H9 (cell line): Measurements from ENCODE around the gene LMX1B. TPM values are rescaled to one million over a fixed set of nuclear protein-coding genes. Genes with fewer than 3 reads are reported as not detected.
A peak's percentile ranks its signal among the peaks of the same experiment; 100 is the strongest.

ENCODE experiments used
- DNase-seq: peaks from one replicate; pipeline ENCODE4 v3.0.0-alpha.2; 2017
- H2AFZ ChIP-seq: one replicate; pipeline ENCODE4 v1.6.1; 2013; ENCODE audit warnings: mild to moderate bottlenecking, low read length, control low read depth, moderate library complexity
- H2AK5ac ChIP-seq: 2 replicates; pipeline ENCODE4 v1.6.1; 2013; ENCODE audit warnings: low read length, control low read depth, mixed read lengths; ENCODE audit not compliant: insufficient read length
- H2BK120ac ChIP-seq: one replicate; pipeline ENCODE4 v1.6.1; 2013; ENCODE audit warnings: low read depth, mild to moderate bottlenecking, low read length, control low read depth, inconsistent platforms; ENCODE audit not compliant: poor library complexity, severe bottlenecking
- H2BK12ac ChIP-seq: 2 replicates; pipeline ENCODE4 v1.6.1; 2013; ENCODE audit warnings: low read length, control low read depth, mixed read lengths, low read depth; ENCODE audit not compliant: insufficient read length
- H2BK15ac ChIP-seq: 2 replicates; pipeline ENCODE4 v1.6.1; 2013; ENCODE audit warnings: low read depth, low read length, control low read depth
- H2BK20ac ChIP-seq: one replicate; pipeline ENCODE4 v1.6.1; 2013; ENCODE audit warnings: low read depth, mild to moderate bottlenecking, low read length, control low read depth, inconsistent platforms; ENCODE audit not compliant: poor library complexity, severe bottlenecking
- H2BK5ac ChIP-seq: 2 replicates; pipeline ENCODE4 v1.6.1; 2013; ENCODE audit warnings: low read length, control low read depth, mixed read lengths; ENCODE audit not compliant: insufficient read length
- H3K14ac ChIP-seq: 2 replicates; pipeline ENCODE4 v1.6.1; 2013; ENCODE audit warnings: low read length, control low read depth; ENCODE audit not compliant: insufficient read depth
- H3K18ac ChIP-seq: 2 replicates; pipeline ENCODE4 v1.6.1; 2013; ENCODE audit warnings: low read depth, mild to moderate bottlenecking, mixed read lengths, low read length, control low read depth; ENCODE audit not compliant: insufficient read length
- H3K23ac ChIP-seq: 2 replicates; pipeline ENCODE4 v1.6.1; 2013; ENCODE audit warnings: low read length, control low read depth, mixed read lengths, low read depth; ENCODE audit not compliant: insufficient read length
- H3K23me2 ChIP-seq: 2 replicates; pipeline ENCODE4 v1.6.1; 2013; ENCODE audit warnings: low read depth, mild to moderate bottlenecking, mixed read lengths, low read length, control low read depth; ENCODE audit not compliant: insufficient read length, poor library complexity, severe bottlenecking
- H3K27ac ChIP-seq: 2 replicates; pipeline ENCODE4 v1.5.1; 2013; ENCODE audit warnings: low read length, control low read depth, mixed read lengths, low read depth; ENCODE audit not compliant: insufficient read length
- H3K27me3 ChIP-seq: 2 replicates; pipeline ENCODE4 v1.6.1; 2013; ENCODE audit warnings: low read length, control low read depth, inconsistent platforms; ENCODE audit not compliant: insufficient read depth
- H3K4ac ChIP-seq: 2 replicates; pipeline ENCODE4 v1.6.1; 2013; ENCODE audit warnings: low read depth, mild to moderate bottlenecking, control low read depth, inconsistent platforms, low read length, moderate library complexity
- H3K4me1 ChIP-seq: 2 replicates; pipeline ENCODE4 v1.6.1; 2013; ENCODE audit warnings: low read length, control low read depth, inconsistent platforms; ENCODE audit not compliant: insufficient read depth
- H3K4me2 ChIP-seq: 2 replicates; pipeline ENCODE4 v1.6.1; 2013; ENCODE audit warnings: low read length, control low read depth, mixed read lengths; ENCODE audit not compliant: insufficient read length, insufficient read depth
- H3K56ac ChIP-seq: 2 replicates; pipeline ENCODE4 v1.6.1; 2013; ENCODE audit warnings: low read depth, mild to moderate bottlenecking, mixed read lengths, low read length, control low read depth; ENCODE audit not compliant: insufficient read length
- H3K79me1 ChIP-seq: 2 replicates; pipeline ENCODE4 v1.6.1; 2013; ENCODE audit warnings: low read depth, mild to moderate bottlenecking, moderate library complexity, low read length, control low read depth, inconsistent platforms; ENCODE audit not compliant: insufficient read depth, poor library complexity, severe bottlenecking
- H3K79me2 ChIP-seq: 2 replicates; pipeline ENCODE4 v1.6.1; 2013; ENCODE audit warnings: low read length, control low read depth, inconsistent platforms; ENCODE audit not compliant: insufficient read depth
- H3K9ac ChIP-seq: 2 replicates; pipeline ENCODE4 v1.6.1; 2013; ENCODE audit warnings: low read length, control low read depth, mixed read lengths; ENCODE audit not compliant: insufficient read length; ENCODE audit errors: extremely low read depth
- H3K9me3 ChIP-seq: one replicate; pipeline ENCODE4 v1.6.1; 2013; ENCODE audit warnings: low read depth, low read length, inconsistent platforms; ENCODE audit not compliant: control insufficient read depth
- H3T11ph ChIP-seq: one replicate; pipeline ENCODE4 v1.6.1; 2013; ENCODE audit warnings: mild to moderate bottlenecking, low read length, control low read depth, inconsistent platforms
- H4K20me1 ChIP-seq: one replicate; pipeline ENCODE4 v1.6.1; 2013; ENCODE audit not compliant: control insufficient read depth, insufficient read length, insufficient read depth
- H4K5ac ChIP-seq: 2 replicates; pipeline ENCODE4 v1.6.1; 2013; ENCODE audit warnings: low read depth, mild to moderate bottlenecking, mixed read lengths, low read length, control low read depth; ENCODE audit not compliant: insufficient read length
- H4K8ac ChIP-seq: replicated peaks from 2 replicates; pipeline ENCODE4 v1.6.1; 2013; ENCODE audit warnings: low read length, control low read depth, mixed read lengths, low read depth; ENCODE audit not compliant: insufficient read length
- H4K91ac ChIP-seq: 2 replicates; pipeline ENCODE4 v1.6.1; 2013; ENCODE audit warnings: low read depth, mild to moderate bottlenecking, moderate library complexity, mixed read lengths, low read length, control low read depth; ENCODE audit not compliant: insufficient read length
- H3K27ac Mint-ChIP-seq, 3 experiments: 2 replicates in 2 of 3; 3 replicates in 1 of 3; pipeline ENCODE4 v1.8.0; 2020 to 2021; ENCODE audit warnings: mixed read lengths in 3 of 3, mild to moderate bottlenecking in 1 of 3, moderate library complexity in 1 of 3
- H3K27me3 Mint-ChIP-seq: 2 replicates; pipeline ENCODE4 v1.8.0; 2021; ENCODE audit warnings: low read depth, mild to moderate bottlenecking, moderate library complexity, mixed read lengths
- H3K36me3 Mint-ChIP-seq, 3 experiments: 2 replicates in 2 of 3; 3 replicates in 1 of 3; pipeline ENCODE4 v1.8.0; 2020 to 2021; ENCODE audit warnings: low read depth in 3 of 3, mixed read lengths in 3 of 3; ENCODE audit not compliant: insufficient read depth in 1 of 3
- H3K4me1 Mint-ChIP-seq, 2 experiments: 2 replicates each; pipeline ENCODE4 v1.8.0; 2020; ENCODE audit warnings: mixed read lengths in 2 of 2
- H3K4me3 Mint-ChIP-seq, 2 experiments: 2 replicates in 1 of 2; 3 replicates in 1 of 2; pipeline ENCODE4 v1.8.0; 2020 to 2021; ENCODE audit warnings: mild to moderate bottlenecking in 2 of 2, mixed read lengths in 2 of 2, moderate library complexity in 1 of 2
- H3K9me3 Mint-ChIP-seq, 2 experiments: 2 replicates in 1 of 2; 3 replicates in 1 of 2; pipeline ENCODE4 v1.8.0; 2020; ENCODE audit warnings: mild to moderate bottlenecking in 2 of 2, mixed read lengths in 2 of 2, moderate library complexity in 1 of 2
- WGBS: extraction: QIAGEN DNeasy Blood & Tissue Kit; methylation state at CpG from one replicate; pipeline ENCODE4 v1.1.7; 2013; ENCODE audit warnings: missing lambda C conversion rate, low lambda C conversion rate, mixed read lengths; ENCODE audit not compliant: insufficient read length; ENCODE audit errors: extremely low coverage; 5-methylcytosine and 5-hydroxymethylcytosine counted together
- total RNA-seq: library from RNA; stranded (reverse); gene quantifications from 2 replicates; pipeline ENCODE4 v1.2.1, GENCODE V29; 2021
- TF ChIP-seq, protein P1 (sequence below): fragments of 200-600 bp; sonication (generic); conservative IDR thresholded peaks from 3 replicates; pipeline ENCODE4 v1.8.0; 2021; ENCODE audit warnings: antibody characterized with exemption, mild to moderate bottlenecking

The LMX1B gene
- total RNA-seq, 1 experiment from 2014 or later = 0.85 TPM

DNA sequence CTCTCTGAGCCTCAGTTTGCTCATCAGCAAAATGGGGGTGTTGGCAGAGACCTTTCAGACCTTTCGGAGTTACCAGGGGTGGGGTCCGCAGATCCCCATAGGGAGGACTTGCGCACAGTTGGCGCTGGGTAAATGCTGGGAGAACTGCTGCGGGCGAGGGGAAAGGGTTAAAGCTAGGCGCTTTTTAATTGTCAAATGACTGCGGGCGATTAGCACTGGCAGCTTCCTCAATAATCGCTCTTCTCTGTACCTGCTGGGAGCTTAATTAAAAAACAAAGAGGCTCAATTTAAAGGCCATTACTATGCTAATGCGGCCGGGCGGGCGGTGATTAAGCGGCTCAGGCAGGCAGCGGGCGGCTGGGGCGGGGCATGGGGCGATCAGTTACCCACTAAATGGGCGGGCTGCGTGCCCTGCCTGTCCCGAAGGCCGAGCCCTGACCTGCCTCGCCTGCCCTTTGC is 63.0 kb downstream of the LMX1B start:
- H2BK120ac ChIP-seq = no peak overlapping the region
- no peak overlapping the region for H2AFZ ChIP-seq
- H3K14ac ChIP-seq = no peak overlapping the region
- H3K9me3 Mint-ChIP-seq = no peaks in the 10 kb centered on the region; a peak in 1 of 5 replicates
- WGBS = no CpG with 5 or more reads among the region's 24 CpGs
- H3K23ac ChIP-seq = no peak overlapping the region
- TF ChIP-seq, protein P1, sequence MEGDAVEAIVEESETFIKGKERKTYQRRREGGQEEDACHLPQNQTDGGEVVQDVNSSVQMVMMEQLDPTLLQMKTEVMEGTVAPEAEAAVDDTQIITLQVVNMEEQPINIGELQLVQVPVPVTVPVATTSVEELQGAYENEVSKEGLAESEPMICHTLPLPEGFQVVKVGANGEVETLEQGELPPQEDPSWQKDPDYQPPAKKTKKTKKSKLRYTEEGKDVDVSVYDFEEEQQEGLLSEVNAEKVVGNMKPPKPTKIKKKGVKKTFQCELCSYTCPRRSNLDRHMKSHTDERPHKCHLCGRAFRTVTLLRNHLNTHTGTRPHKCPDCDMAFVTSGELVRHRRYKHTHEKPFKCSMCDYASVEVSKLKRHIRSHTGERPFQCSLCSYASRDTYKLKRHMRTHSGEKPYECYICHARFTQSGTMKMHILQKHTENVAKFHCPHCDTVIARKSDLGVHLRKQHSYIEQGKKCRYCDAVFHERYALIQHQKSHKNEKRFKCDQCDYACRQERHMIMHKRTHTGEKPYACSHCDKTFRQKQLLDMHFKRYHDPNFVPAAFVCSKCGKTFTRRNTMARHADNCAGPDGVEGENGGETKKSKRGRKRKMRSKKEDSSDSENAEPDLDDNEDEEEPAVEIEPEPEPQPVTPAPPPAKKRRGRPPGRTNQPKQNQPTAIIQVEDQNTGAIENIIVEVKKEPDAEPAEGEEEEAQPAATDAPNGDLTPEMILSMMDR = no peak
- peaks cover 24% of the 10 kb centered on the region; the same call in 1 of the 2 replicates for H3K4me1 ChIP-seq
- no peak overlapping the region for H3K4ac ChIP-seq
- peaks cover 97% of the 10 kb centered on the region for H3K27me3 Mint-ChIP-seq
- no peaks in the 10 kb centered on the region; a peak in 1 of 7 replicates for H3K36me3 Mint-ChIP-seq
- H3K27ac ChIP-seq = no peak overlapping the region
- peaks cover 12% of the 10 kb centered on the region; the same call in 1 of the 2 replicates for H3K27me3 ChIP-seq
- H3T11ph ChIP-seq = no peak overlapping the region
- no peak overlapping the region for H3K56ac ChIP-seq
- H3K79me1 ChIP-seq = no peaks in the 10 kb centered on the region
- no peak overlapping the region for H2BK20ac ChIP-seq
- no peak overlapping the region for H3K18ac ChIP-seq
- H3K27ac Mint-ChIP-seq = no peak overlapping the region
- no peak overlapping the region for H2BK15ac ChIP-seq
- peak; percentile 95 for DNase-seq
- H2AK5ac ChIP-seq = no peak overlapping the region
- H3K23me2 ChIP-seq = peaks cover 7% of the 10 kb centered on the region
- H3K9ac ChIP-seq = no peak overlapping the region
- no peak overlapping the region for H2BK12ac ChIP-seq
- H3K9me3 ChIP-seq = no peaks in the 10 kb centered on the region
- H3K4me3 Mint-ChIP-seq = peak overlapping the region; percentile 30 to 69; a peak in 4 of 5 replicates
- peaks cover 57 to 78% of the 10 kb centered on the region in 2 experiments for H3K4me1 Mint-ChIP-seq
- H3K4me2 ChIP-seq = peak overlapping the region; percentile 71
- no peak overlapping the region for H4K5ac ChIP-seq
- no peaks in the 10 kb centered on the region for H4K20me1 ChIP-seq
- H4K91ac ChIP-seq = no peak overlapping the region
- no peaks in the 10 kb centered on the region for H3K79me2 ChIP-seq
- H4K8ac ChIP-seq = no peak overlapping the region
- H2BK5ac ChIP-seq = no peak overlapping the region
